Measurements from ENCODE around the gene ABLIM2.

ABLIM2 gene

GRCh38 chr4:8040607-8041006 lies 118.0 kb downstream of the ABLIM2 start:
- DNase-seq: no peak

GRCh38 chr4:8039853-8040252 lies 118.8 kb downstream of the ABLIM2 start:
- no peak for DNase-seq

DNA sequence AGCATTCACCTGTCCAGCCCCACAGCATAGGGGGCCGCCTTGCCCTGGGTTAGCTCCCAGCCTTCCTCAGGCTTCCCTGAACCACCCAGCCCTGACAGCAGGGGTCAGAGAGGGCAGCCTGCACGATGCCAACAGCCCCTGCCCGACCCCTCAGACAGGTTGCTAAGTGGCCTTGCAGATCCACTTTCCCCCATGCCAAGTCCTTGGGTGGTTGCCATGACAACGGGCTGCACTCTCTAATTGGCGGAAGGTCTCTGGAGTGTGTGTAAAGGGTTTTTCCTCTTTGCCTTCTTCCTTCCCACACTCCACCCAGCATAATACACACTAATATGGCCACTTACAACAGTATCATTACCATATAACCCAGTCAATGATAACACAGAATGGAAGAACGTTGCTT lies 119.3 kb downstream of the ABLIM2 start:
- no peak for DNase-seq

DNA sequence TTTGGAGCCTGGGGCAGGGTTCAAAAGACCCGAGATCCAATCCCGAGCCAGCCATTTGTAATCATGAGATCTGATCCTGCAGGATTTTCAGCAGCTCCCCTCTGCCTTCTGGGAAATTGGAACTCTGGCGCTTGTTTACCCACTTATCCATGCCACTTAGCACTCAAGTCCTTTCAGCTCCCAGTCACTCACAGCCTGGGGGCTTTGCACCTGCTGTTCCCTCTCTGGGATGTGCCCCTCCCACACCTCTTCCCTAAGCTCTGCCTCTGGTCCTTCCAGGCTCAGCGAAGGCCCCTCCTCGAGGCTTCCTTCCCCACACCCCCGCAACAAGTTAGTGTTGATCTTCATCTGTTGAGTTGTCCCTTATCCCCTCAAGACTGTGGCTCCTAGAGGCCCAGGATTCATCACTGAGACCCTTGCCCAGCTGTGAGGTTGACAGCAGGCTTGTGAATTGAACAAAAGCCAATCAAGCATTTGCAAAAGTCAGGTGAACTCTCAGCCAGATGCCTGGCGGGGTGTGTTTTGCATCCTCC lies 119.8 kb downstream of the ABLIM2 start:
- no peak for DNase-seq

DNA sequence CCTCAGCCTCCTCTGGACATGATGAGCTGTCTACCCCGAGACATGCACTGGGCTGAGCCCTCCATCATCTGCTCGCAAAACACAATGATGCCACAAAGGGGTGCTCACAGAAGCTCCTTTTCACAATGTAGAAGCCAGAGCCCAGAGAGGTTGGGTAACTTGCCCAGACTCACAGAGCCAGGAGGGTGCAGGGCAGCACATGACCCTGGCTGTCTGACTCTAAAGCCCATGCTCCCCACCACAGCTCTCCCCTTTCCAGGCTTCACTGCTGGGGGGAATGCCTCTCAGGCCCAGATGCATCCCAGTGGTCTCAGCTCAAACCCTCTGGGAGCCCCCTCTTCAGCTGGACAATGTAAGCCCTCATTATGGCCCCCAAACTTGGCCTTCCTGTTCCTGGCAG lies 120.5 kb downstream of the ABLIM2 start:
- DNase-seq: no peak

DNA sequence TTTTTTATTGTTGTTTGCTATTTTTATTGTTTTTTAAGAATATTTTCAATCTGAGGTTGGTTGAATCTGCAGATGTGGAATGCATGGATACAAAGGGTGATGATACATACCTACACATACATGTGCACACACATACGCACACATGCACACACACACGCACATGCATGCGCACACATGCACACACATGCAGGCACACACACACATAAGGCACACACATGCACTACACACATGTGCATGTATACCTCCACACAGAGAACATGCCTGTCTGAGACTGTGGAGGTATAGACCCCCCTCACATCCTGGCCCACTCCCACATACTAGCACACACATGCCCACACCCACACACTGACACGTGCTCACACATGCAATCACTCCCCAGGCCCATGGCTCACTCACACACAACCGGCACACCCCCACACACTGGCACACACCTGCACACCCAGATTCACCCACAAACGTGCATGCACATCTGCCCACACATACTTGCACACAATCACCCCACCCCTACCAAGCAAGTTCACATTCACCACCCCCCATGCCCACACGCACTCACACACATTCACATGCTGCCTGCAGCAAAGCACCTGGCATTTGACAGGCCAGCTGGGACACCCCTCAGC lies 121.4 kb downstream of the ABLIM2 start:
- no peak for DNase-seq

DNA sequence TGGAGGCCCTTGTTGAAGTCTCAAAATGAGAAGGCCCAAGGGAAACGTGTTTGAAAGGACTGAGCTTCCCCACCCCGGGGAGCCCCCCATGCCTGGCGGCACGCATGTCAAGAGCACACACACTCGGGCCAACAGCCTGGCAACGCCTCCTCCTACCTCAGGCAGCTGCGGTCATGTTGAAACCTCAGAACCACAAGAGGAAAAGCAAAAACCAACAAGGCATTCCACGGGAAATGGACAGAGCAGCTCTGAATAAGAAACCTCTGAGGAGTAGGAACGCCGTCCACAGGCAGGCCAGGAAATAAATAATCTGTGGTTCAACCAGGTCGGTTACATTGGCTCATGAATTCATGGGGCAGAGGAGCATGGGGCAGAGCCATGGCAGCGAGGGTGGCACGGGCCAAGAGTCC lies 123.2 kb downstream of the ABLIM2 start:
- no peak for DNase-seq

- DNase-seq: no peak
These were observed 124.6 kb downstream of the ABLIM2 start for GRCh38 chr4:8033829-8034528.

DNA sequence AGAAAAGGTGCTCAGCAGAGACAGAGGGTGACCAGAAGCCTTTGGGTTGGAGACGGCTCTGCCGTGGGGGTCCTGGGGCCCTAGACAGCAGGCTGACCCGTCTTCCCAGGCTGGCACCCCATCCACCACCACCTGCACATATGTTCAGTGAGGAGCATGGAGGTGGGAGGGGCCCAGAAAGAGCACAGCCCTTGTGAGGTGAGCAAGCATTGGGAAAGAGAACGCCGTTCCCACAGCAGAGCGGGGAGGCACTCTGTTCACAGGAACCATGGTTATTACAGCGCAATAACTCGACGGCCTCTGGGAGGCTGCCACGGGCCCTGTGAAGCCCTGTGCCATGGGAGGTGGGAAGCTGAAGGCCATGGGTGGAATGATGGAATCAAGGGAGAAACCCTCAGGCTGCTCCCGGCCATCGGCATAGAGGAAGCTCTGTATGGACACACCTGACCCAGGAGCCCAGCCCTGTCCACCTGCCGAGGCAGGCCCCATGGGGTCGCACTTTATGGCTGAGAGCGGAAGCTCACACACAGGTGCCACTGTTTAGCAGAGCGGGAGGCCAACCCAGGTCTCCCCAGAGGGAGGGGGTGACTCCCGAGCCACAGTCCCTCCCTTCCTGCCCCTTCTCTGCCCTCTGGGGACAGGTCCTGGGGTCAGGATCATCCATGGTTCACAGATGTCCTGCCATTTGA lies 125.4 kb downstream of the ABLIM2 start:
- DNase-seq: no peak

DNA sequence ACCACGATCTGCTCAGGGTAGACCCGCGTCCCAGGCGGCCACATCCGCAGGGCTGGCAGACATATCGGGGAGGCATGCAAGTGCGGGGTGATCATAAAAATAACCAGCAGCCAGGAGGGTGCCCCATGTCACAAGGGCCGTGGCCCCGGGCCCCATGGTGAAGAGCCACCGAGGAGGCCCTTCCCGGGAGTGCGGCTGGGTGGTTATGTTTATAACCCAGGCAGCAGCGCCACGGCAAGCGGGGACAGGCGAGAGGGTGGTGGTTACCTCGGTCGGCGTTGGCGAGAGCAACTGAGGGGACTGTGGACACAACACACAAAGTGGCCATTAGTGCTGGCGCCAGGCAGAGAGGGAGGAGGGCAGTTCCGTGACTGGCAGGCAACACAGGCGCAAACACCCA lies 126.2 kb downstream of the ABLIM2 start:
- no peak for DNase-seq

GRCh38 chr4:8030121-8030781 lies 128.4 kb downstream of the ABLIM2 start:
- DNase-seq: no peak

GRCh38 chr4:8029689-8030088 lies 128.9 kb downstream of the ABLIM2 start:
- no peak for DNase-seq

DNA sequence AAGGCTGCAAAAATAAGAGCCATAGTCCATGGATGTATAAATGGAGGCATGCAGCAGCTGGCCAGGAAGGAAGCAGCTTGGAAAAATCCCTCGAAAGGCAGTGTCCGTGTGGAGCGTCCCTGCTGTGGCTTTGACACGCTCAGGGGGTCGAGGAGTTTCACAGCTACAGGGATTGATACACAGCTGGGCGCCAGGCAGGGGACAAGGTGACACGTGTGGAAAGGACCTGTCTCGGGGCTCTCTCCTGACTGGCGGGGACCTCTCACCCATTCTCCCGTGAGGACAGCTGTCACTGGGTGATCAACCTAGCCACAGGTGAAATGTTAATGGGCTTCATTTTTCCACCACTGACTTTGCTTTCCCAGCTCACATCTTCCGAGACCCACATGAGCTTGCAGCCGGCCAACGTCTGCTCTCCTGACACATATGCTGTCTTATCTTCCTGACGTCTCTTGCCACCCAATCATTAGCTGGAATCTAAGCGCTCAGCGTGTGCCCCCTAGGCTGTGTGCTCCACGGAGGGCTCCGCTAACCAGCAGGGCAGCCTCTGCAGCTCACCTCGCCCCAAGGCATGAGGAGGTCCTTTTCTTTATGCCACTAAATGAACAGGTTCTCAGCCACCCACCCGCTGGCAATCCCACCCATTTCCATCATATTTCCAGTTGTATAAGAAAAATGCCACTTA lies 129.6 kb downstream of the ABLIM2 start:
- no peak for DNase-seq

GRCh38 chr4:8028368-8028767 lies 130.2 kb downstream of the ABLIM2 start:
- DNase-seq: no peak

- no peak for DNase-seq
These were observed 132.2 kb downstream of the ABLIM2 start for GRCh38 chr4:8026453-8026852.

DNA sequence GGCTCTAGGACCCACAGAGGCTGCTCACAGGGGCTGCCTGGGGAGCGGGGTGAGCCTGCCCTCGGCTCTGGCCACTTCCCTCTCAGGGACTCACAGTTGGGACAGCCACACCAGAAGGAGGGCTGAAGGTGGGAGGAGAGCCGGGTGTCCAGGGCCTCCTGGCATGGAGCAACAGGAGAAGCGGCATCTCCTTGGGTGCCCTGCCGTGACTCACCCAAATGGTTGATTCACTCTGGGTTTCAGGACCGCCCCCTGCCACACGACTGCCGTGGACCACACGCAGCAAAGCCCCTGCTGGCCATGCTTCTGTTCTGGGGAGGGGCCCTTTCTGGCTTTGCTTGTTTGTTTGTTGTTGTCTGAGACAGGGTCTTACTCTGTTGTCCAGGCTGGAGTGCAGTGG lies 132.9 kb downstream of the ABLIM2 start:
- DNase-seq: no peak

DNA sequence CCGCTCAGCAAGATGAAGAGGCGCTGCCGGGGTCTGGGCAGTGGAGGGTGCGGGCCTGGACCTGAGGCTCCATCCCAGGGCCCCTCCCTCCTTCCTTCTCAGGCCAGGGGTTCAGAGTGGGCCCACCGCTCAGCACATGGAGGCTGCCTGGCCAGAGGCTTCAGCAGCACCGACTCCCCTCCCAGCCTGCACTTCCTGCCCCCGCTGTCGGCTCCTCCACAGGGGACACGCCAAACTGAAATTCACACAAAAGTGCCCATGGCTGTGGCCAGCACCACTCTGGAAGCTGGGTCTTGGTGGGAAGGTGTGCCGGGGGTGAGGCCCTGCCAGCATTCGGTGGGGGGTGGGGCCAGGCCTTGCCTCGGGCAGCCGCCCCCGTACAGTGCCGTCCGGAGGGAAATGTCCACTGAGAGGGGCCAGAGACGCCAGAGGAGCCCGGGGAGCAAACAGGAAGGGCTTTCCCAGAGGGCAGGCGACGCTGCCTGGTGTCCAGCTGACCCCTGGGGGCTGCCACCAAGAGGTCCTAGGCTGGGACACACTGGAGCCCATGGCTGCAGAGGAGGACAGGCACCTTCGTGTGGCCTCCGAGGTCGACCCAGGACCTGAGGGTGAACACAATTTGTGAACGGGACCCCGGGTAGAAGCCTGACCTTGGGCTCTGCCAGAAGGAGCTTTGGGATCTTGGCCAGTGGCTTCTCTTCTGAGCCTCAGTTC lies 134.4 kb downstream of the ABLIM2 start:
- no peak for DNase-seq

- DNase-seq: no peak
These were observed 134.9 kb downstream of the ABLIM2 start for GRCh38 chr4:8023696-8024033.

DNA sequence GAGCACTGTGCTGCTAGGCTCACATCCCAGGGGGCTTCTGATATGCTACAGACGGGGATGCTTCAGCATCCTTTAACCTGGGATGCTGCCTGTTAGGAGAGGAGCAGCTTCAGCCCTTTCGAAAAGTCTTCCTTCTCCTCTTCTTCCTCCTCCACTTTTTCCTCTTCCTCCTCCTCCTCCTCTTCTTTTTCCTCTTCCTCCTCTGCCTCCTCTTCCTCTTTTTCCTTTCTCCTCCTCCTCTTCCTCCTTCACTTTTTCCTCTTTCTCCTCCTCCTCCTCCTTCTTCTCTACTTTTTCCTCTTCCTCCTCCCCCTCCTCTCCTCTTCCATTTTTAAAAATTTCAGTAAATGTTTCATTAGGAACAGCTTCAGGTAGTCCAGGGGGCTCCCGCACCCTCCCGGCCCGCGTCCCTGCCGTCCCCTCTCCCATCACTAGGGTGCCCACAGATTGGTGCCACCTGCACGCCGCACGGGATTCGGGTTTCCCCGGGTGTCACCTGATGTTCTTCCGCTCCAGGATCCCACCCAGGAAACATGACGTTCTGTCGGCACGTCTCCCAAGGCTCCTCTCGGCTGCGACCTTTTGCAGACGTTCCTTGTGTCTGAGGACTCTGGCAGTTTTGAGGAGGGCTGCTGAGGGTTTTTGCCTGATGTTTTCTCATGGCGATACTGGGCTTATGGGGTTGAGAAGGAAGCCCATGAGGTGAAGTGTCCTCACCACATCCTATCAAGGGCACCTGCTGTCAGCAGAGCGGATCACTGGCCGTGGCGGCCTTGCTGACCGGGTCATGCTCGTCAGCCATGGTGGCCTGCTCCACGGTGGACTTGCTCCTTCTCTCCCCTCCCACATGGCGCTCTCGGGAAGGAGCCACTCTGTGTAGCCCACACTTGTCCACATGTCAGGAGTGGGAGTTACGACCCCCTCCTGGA lies 135.6 kb downstream of the ABLIM2 start:
- no peak for DNase-seq

- no peak for DNase-seq
These were observed 136.8 kb downstream of the ABLIM2 start for GRCh38 chr4:8021796-8022195.
